Mammary epithelial cell (primary cell): ENCODE data around the gene XRCC5.

Source experiments
- CTCF ChIP-seq, 2 donors: IDR thresholded peaks in 1 of 2; conservative IDR thresholded peaks in 1 of 2; 2 replicates each; pipeline ENCODE4 v1.5.1; 2011 to 2012; ENCODE audit warnings: inconsistent platforms in 2 of 2, low read length in 2 of 2, mild to moderate bottlenecking in 2 of 2, control low read depth in 1 of 2, low read depth in 1 of 2; ENCODE audit not compliant: insufficient read depth in 1 of 2; ENCODE audit errors: extremely low read depth in 1 of 2
- EZH2 ChIP-seq: IDR thresholded peaks from 2 replicates; pipeline ENCODE4 v1.6.1; 2012; ENCODE audit warnings: low read length, inconsistent platforms, borderline replicate concordance

GRCh38 chr2:216165711-216166110 is 56.6 kb downstream of the XRCC5 start:
- no peak for TF ChIP-seq CTCF (conservative IDR thresholded peaks at IDR 0.05 in 1 of 2, IDR thresholded peaks at IDR 0.05 in 1 of 2; ENCODE audit: extremely low read depth in 1 of 2, insufficient read depth in 1 of 2, low read depth in 1 of 2, low read length in 2 of 2)
- TF ChIP-seq EZH2: no peak
